GM19351 (cell line): Measurements from ENCODE around the gene MAP4K1.

Experiments used
- ATAC-seq: cut with Tn5 transposase; IDR thresholded peaks from one replicate; pipeline ENCODE4 v1.9.1; 2021; ENCODE audit warnings: mild to moderate bottlenecking, moderate library complexity; ENCODE audit not compliant: unreplicated experiment

MAP4K1 gene

DNA sequence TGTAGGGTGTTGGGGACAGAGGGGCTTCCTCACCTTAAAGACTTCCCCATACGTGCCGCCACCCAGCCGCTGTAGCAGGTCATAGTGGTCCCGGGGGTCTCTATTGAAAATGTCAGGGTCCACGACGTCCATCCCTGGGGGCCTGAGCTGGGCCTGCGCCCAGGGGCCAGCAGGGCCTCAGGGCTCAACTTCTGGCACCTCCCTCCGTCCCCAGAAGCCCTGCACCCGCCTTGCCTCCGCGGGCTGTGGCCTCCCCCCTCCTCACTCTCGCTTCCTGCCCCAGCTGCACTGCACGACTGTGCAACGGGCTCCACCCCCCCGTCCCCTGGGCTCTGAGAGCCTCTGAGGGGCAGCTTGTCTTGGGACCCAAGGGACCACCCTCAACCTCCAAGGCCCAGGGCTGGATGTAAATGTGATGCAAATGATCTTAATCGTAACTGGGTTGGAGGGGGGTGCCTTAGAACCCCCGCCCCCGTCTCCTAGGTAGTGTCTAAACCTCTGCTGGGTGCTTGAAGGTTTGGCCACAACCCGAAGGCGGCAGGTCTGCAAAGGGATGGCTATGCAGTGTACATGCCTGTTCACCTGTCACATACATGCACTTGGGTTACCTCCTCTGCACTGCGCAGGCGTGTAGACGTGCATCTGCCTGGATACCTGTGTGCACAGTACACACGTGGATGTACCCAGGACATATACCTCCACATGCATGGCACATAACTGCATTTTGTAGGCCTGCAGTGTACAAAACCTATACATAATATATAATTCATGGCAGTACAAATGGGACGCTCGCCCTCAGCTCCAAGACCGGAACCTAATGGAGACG lies at the start of gene MAP4K1:
TSS of gene MAP4K1 (minus strand) at position 190 of the 826 bp plus-strand sequence. CDS start at position 132, 58 bp downstream.
- ATAC-seq: peak; percentile 67

DNA sequence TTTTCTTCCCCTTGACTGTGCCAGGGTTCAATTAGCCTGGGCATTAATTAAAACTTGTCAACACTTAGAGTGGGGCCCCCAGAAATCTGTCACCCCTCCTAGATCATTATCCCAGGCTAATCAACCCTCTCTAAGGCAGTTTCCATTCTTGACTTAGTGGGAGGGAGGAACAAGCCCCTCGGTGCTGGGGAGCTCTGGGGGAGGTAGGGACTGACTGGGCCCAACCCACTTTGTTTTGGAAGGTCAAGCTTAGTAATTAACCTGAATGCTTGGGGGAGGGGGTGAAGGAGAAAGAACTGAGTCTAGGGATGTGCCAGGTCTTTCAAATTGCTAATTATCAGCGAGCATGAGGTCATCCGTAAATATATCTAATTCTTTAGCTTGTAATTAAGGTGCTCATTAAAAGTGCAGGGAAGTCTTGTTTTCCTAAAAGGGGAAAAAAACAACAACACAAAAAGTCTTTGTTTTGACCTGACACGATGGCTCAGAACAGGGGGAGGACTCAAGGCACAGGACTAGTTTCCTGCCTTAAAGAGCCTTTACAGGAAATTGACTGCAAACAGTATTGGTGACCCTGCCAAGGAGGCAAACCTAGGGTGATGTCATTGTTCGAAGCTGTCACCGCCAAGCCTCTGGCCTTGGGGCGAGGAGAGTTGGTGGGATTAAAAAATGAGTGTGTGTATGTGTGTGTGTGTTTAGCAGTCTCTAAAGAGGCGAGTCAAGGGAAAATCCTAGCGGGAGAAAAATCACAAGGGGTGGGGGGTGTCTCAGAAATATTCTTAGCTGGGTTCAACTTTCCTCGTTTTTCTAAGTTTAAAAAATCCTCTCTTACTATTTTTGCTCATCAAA lies 49.1 kb upstream of the MAP4K1 start:
- ATAC-seq: no peak

DNA sequence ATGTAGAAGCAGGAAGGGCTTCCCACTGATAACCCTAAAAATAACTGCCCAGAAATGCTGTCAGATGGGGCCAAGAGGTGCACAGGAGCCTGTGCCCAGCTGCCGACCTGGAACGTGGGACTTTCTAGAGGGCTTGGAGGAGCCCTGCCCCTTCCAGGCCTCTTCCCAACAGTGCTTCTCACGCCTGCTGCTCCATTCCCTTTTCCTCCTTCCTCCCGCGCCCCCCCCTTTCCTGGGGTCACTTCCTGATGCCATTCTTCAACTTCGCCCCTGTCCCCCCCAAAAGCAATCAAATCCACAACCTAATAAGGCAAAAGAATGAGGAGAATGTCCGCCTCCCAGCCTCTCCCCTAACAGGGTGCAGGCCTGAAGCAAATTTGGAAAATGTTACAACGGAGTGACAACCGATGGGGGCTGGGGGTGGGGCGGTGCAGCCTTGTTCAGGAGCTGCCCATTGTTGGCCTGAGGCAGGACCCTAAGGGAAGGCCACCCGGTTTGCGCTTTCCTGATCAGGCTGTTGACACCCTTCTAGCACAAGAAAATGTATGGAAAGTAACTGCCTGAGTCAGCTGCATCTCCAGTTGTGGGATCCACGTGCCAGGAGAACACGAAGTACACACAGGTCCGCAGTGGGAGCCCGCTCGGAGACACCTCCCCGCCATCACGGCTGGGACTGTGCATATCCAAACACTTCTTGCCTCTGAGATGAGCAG lies 48.4 kb upstream of the MAP4K1 start:
- no peak for ATAC-seq

DNA sequence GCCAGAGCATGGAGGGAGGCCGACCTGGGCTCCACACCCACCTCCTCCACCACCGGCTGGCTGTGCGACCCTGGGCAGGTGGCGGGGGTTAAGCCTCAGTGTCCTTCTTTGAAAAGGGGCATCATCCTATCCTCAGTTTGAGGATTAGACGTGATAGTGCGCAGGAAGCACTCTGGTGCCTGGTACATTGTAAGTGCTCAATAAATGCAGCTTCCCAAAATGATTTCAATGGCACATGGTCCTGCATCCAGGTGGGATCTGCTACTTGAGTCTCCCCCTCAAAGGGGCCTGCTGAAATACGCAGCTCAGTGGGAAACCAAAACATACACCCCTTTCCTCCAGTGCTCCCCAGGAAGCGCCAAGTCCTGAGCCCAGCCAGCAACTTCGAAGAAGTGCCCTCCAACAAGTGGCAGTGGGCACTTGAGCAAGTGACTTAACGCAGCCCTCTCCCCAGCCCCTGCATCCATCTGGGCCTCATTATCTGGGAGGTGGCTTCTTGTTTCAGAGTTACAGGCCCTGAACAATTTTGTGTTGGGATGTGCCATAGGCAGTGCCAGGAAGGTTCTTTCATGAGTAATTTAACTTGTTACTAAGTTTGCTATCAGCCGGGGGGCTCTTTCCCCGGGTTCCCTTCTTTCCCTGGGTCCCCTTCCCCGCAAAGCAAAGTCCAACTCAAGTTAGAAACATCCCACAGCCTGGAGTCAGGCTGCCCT lies 47.6 kb upstream of the MAP4K1 start:
- ATAC-seq: no peak

DNA sequence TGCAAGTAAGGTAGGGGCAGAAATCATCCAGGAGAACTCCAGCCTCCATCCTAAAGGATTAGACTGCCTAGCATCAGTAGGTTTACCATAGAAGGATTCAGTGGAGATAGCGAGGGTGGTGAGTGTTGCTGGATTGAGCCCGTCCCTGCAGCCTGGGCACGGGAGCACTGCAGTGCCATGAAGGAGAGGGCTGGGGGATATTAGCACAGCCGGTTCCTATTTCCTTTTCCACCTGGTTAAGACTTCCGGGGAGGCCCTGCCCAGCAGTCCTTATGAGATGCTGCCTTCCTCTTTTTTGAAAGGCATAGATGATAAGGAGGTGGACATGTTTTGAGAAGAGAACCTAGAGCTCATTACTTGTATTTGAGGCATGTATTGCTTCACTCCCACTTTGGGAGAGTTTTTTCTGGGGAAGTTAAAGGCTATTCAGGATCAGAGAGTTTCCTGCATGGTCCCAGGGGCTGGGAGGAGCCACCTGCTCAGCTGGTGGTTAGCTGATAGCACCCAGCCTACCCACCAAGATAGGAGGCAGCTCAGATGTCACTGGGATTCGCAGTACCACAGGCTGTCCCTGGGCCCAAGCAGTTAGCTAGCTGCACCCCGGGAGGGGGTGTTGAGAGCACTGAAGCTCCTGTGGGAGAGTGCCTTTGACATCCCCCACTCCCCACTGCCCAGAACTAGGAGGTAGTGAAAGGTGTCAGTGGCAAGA lies 46.9 kb upstream of the MAP4K1 start:
- ATAC-seq: no peak

DNA sequence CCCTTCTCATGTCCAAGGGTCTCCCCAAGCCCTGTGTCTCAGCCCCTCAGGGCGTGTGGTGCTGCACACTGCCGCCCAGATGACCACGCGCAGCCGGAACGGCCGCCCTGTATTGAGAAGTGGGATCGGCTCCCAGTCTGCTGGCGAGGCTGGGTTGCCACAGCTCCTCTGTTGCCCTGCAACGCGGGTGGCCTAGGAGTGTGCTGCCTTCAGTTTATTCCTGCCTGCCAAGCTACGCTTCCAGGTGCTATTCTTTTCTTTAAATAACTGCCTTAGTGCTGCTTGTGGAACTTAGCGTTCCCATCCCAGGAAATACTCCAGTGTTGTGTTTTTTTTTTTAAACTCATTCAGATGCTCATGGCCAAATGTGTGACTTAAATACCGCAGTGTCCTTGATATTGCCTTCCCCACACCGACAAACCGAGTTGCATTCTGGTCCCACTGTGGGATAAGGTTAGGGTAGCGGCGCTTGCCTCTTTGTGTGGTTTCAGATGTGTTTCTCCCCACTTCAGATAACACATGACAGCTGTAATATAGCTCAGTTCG lies 46.3 kb upstream of the MAP4K1 start:
- no peak for ATAC-seq

DNA sequence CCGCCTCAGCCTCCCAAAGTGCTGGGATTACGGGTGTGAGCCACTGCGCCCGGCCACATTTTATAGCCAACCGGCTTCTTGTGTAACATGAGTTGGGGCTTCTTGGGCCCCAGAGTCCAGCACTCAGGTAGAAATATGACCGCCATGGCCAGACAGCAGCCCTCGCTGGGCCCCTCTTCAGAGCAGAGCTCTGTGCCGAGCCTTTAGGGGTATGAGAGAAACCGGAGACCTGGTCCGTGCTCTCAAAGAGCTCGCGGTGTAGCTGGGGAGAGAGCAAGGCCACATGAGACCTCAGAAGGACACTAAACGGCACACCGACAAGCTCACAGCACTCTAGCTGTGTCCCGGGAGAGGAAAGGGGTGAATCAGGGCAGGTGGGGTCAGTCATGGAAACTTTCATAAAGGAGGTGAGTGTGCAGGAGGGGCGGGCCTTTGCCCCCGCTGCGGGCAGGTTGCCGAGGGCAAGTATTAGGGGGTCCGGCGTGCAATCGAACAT lies 45.5 kb upstream of the MAP4K1 start:
- ATAC-seq: no peak

DNA sequence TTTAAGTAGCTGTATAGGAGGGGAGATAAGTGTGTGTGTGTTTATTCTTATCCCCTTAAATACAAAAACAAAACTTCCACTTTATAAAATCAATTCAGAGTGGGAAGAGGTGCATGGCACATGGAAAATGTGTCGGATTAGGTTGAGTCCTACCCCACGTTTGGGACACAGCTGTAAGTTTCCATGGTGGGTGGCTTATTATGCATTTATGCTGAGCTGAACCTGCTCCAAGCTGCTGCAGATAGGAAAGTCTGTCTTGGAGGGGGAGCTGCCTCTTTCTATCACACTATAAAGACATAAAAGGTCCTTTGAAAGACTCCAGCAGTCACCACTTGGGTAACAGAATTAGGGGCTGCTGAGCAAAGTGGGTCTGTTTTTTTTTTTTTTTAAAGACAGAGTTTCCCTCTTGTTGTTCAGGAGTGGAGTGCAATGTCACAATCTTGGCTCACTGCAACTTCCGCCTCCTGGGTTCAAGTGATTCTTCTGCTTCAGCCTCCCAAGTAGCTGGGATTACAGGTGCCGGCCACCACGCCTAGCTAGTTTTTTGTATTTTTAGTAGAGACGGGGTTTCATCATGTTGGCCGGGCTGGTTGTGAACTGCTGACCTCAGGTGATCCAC lies 44.9 kb upstream of the MAP4K1 start:
- ATAC-seq: no peak

DNA sequence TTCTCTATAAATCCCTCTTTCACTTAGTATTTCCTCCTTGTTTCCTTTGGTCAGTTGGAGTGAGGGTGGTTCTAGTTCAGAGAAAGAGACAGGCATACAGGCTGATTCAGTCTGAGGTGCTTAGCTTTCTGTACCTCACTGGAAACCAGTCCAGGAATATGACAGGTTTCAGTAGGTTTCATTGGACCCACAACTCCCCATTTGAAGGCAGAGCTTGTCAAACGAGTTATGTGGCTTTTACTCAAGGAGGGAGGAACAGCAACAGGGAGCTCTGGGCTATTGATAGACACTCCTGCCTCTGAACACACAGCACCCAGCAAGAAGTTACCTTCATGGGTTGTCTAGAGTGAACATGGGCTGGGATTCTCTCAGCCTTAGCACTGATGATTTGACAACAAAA lies 44.2 kb upstream of the MAP4K1 start:
- ATAC-seq: no peak

DNA sequence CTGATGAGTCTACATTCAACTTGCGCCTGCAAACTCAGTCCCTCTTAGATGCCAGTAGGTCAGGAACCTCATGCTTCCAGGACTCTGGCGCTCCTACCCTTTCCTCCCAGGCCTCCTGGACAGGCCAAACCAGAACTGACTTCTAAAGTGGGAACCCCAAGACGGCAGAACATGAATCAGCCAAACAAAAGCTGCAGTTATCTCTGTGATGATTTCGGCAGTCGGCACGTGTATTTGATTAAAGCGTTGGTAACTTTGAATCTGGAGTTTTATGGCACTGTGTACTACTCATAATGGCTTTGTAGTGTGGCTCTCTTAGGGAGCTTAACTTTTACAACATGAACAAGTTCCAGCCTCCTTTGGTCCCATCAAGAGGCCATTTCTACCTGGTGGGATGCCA lies 43.4 kb upstream of the MAP4K1 start:
- ATAC-seq: no peak

DNA sequence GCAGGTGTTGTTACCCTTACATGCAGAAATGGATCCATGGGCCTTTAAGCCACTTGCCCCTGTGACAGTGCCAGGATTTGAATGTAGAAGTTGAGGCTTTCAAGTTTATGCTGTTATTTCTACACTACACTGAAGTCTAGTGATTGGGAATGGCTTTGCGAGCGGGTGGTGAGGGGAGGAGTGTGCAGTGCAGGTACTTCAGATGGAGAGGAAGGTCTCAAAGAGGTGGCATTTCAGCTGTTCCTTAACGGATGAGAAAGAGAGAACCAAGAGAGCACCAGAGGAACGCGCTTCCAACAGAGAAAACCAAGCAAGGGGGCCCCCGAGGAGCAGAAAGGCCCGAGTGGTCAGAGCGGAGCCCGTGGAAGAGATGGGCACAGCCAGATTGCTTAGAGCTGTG lies 43.0 kb upstream of the MAP4K1 start:
- no peak for ATAC-seq

DNA sequence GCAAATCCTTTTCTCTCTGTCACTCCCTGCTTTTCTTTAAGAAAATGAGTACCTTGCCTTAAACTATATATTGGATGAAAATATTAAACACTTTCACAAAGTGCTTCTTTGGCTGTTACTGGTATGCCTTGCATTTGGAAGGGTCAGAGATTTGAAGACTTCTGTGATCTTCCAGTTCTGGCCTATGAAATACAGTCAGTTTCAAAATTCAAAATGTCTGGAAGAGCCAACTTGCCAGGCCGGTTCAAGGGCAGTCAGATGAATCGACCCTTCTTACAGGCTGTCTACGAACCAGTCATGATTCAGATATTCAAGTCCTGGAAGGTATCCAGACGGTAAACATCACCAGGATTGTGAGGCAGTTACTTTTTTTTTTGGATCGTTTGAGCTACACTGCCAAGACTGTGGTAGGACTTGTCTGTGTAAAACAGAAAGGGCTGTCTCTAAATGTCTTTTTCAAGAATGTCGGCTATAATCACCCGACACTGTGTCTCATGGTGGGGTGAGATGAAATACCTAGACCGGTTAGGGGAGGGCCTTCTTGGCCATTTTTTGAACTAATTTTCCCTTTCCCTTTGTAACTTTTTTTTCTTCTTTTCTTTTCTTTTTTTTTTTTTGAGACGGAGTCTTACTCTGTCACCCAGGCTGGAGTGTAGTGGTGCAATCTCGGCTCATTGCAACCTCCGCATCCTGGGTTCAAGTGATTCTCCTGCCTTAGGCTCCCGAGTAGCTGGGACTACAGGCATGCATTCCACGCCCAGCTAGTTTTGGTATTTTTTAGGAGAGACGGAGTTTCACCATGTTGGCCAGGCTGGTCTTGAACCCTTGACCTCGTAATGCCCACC lies 40.9 kb upstream of the MAP4K1 start:
- ATAC-seq: no peak

DNA sequence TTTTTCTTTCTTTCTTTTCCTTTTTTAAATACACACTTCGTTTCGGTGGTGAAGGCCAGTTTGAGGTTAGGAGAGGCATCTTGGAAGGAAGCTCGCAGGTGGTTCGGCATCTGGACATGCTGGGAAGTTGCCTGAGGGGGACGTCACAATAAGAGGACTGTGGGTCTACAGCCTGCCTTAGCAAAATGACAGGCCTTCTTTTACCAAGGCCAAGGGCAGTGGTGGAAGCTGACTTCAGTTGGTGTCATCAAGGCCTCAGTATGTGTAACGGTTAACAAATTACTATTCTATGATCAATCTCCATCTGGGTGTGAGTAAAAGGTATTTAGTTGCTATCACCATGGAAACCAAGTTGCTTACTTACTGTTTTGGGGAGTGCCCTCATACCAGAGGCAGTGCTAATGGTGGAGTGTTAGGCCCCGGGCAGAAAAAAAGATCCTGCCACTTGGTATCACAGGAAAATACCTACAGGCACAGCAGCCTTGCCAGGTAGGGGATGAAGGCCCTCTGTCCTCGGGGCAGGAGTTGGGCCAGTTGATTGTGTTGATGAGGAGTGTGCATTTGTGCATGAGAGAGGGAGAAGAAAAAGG lies 40.0 kb upstream of the MAP4K1 start:
- ATAC-seq: no peak

DNA sequence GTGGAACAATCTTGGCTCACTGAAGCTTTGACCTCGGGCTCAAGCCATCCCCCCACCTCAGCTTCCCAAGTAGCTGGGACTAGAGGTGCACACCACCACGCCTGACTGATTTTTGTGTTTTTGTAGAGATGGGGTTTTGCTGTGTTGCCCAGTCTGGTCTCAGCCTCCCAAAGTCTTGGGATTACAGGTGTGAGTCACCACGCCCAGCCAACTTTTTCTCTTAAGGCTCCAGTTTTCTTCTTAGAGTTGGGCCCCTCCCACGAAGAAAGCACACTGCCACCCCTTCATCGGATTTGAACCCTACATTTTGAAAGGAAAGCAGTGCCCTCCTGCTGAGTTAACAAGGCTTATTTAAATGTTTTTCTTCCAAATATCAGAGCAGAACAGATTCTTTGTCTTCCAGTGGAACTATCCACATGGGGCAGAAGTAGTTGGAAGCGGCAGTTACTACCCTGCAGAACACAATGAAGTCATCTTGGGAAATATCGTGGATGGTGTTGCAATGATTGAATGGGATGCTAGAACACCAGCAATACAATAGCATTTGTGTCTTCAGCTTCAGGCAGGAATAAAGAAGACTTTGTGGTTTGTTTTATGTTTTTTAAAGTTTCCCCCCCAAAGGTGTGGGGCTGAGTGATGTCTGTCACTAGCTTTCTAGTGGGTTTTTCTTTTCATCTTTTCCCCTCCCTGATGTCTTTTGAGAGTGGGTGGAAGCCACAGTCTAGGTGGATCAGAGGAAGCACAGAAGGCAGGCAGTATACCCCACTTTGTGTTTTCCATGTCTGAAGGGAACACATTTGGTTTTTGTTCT lies 38.6 kb upstream of the MAP4K1 start:
- no peak for ATAC-seq

DNA sequence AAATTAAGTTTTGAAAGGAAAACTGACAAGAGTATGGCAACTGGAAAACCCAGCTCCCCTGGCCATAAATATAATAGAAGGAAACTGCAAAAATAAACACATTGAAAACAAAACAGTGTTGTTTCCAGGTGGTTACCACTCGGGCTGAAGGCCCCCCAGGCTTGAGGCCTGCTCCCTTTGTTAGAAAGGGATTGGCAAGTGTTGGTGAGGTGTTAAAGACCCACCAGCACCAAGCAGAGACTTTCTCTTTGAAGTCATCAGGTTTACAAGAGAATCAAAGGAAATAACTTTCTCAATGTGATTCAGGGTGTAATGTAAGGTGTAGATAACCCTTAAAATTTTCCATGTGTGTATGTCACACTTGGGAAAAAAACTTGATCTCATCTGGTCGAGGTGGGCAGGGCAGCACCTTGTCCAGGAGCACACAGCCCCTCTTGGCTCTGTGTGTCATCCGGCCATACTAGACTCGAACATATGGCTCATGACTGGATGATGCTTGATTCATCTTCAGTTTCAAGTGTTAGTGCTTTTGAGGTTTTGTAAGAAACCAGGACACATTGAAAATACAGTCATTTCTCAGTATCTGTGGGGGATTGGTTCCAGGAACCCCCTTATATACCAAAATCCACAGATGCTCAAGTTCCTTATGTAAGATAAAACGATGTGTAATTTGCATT lies 37.5 kb upstream of the MAP4K1 start:
- ATAC-seq: peak; percentile 37

DNA sequence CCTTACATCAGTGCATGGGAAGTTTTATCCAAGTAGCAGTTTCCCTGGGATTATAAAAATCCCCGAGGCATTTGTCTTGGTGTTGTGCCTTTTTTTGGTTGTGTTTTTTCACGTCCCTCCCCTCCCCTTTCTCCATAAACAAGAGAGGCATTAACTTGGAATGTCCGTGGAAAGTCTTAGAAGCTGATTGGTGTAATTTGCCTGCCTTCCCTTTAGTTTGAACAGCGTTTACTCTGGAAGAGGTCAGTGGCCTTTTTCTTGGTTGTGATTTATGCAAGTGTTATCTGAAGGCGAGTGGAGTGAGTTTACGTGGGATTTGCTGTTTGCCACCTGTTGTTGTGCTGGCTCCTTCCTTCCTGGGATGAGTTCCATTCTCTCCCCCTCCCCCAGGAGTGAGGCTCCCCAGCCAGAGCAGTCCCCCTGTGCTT lies 36.9 kb upstream of the MAP4K1 start:
- no peak for ATAC-seq
